HG02610 (cell line): ENCODE measurements around the gene TRMT2A.
A peak's percentile ranks its signal among the peaks of the same experiment; 100 is the strongest.
"Not testable (repeated sequence)": the region's sequence is repeated elsewhere in the genome, so short reads cannot be mapped to it uniquely, and the experiment has no call there.

Experiments used
- ATAC-seq: cut with Tn5 transposase; IDR thresholded peaks from one replicate; pipeline ENCODE4 v1.9.1; 2021; ENCODE audit warnings: mild to moderate bottlenecking, moderate library complexity; ENCODE audit not compliant: unreplicated experiment

The TRMT2A gene, protein sequence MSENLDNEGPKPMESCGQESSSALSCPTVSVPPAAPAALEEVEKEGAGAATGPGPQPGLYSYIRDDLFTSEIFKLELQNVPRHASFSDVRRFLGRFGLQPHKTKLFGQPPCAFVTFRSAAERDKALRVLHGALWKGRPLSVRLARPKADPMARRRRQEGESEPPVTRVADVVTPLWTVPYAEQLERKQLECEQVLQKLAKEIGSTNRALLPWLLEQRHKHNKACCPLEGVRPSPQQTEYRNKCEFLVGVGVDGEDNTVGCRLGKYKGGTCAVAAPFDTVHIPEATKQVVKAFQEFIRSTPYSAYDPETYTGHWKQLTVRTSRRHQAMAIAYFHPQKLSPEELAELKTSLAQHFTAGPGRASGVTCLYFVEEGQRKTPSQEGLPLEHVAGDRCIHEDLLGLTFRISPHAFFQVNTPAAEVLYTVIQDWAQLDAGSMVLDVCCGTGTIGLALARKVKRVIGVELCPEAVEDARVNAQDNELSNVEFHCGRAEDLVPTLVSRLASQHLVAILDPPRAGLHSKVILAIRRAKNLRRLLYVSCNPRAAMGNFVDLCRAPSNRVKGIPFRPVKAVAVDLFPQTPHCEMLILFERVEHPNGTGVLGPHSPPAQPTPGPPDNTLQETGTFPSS

DNA sequence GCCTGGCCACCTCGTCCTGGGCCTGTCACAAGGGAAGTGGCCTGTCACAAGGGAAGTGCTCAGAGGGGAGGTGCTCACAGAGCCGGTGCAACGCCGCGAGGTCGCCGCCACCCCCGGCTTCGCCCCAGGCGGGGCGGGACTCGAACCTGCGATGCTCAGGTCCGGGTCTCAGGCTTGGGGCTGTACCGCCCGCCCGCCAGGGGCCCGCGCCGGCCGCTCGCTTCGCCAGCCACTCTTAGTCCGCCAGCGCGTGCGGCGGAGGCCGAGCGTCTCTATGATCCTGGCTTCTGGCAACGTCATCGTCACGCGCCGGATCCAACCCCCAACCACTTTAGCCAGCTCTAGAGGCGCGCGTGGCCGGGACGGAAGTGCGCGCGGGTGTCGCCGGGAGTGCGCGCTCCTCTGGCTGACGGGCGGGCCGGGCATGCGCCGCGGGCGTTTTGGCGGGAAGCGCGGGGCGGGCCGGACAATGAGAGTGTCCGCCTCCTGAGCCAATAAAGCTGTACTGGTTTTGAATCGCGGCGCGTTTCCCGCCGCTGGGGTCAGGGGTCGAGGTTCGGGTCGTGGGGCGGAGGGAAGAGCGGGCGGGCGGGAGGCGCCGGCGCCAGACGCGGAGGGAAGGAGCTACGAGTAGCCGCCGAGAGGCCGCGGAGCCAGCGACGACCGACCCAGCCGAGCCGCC is at the start of gene TRMT2A:
TSS of gene TRMT2A (minus strand) at position 276 of the 682 bp plus-strand sequence. CDS start 320 bp downstream, outside the sequence.
- peak; percentile 72 for ATAC-seq

DNA sequence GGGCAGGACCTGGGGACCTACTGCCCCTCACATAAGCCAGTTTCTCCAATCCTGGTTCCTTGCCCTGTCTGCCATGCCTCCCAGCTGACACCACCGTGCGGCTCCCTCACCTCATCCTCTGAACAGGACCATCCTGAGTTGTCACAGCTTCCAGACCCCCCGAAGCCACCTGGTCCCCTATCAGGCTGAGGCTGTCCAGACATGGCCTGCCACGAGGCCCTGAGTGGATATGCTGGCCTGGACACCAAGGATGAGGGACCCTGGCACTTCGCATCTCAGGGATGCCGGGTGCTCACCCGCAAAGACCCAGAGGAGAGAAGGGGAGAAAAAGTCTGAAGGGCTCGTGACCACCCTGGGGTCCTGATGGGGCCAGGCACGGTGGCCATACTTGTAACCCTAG is 49.7 kb upstream of the TRMT2A start:
- no peak for ATAC-seq

GRCh38 chr22:20165913-20166312 is 48.9 kb upstream of the TRMT2A start:
- no peak for ATAC-seq

GRCh38 chr22:20165421-20165820 is 48.4 kb upstream of the TRMT2A start:
- no peak for ATAC-seq

DNA sequence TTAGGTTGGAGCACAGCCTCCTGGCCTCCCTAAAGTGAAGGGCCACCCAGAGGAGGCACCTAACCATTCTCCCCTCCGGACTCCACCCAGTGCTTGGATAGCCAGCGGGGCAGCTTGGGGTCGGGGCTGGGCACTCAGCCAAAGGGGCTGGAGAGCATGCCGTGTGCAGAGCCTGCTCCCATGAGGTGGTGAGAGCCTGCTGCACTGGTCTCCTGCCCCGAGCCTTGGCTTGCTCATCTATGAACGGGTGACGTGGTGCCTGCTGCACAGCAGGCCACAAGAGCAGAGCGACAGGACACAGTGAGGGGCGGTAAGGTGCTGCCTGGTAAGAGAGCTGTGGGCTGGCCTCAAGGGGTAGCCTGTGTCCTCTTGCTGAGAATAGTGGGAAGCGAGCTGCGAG is 47.8 kb upstream of the TRMT2A start:
- no peak for ATAC-seq

- ATAC-seq, result no peak
Observed at GRCh38 chr22:20160041-20160440, 43.0 kb upstream of the TRMT2A start.

- not testable (repeated sequence) for ATAC-seq
Observed at GRCh38 chr22:20159531-20159930, 42.5 kb upstream of the TRMT2A start.

GRCh38 chr22:20159076-20159475 is 42.0 kb upstream of the TRMT2A start:
- ATAC-seq, result no peak

DNA sequence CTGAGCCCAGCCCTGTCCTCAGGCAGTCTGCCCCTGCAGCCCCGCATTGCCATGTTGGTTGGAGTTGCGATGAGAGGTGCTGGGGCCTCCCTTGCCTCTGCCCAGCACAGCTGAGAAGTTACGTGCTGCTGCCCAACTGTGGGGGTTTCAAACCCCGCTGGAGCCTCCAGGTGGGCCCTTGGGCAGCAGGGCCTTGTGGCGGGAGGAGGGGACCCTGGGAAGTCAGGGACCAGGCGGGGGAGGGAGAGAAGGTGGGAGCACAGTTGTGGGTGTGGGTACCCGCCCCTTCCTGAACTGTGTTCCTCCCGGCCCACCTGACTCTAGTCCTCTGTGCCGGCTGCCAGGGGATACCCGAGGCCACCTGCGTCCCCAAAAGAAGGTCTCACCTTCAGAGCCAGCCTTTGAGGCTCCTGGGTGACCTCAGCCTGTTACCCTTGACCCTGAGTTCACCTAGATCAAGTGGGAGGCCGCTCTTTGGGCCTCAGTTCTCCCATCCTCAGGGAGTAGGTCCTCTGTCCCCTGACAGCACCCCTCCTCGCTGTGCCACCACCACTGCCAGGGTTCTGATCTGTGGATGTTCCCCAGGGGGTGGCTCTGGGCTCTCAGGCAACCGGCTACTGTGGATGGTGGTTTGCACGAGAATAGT is 41.5 kb upstream of the TRMT2A start:
- ATAC-seq, result no peak

- ATAC-seq, result no peak
Observed at GRCh38 chr22:20157430-20158183, 40.6 kb upstream of the TRMT2A start.

- ATAC-seq, result no peak
Observed at GRCh38 chr22:20156611-20157429, 39.8 kb upstream of the TRMT2A start.

DNA sequence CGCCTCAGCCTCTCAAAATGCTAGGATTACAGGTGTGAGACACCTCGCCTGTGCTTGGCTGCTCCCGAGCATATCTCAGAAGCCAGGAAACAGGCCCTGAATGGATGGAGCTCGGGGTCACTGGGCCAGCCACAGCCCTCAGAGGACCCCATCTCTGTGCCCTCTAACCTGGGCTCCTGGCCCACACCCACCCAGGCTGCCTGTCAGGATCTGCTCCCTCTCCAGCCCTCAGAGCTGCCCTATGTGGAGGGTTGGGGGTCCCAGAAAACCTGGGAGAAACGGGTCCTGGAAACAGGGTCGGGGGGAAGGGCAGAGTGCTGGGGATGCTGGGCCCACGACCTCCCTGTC is 39.0 kb upstream of the TRMT2A start:
- ATAC-seq, result no peak

DNA sequence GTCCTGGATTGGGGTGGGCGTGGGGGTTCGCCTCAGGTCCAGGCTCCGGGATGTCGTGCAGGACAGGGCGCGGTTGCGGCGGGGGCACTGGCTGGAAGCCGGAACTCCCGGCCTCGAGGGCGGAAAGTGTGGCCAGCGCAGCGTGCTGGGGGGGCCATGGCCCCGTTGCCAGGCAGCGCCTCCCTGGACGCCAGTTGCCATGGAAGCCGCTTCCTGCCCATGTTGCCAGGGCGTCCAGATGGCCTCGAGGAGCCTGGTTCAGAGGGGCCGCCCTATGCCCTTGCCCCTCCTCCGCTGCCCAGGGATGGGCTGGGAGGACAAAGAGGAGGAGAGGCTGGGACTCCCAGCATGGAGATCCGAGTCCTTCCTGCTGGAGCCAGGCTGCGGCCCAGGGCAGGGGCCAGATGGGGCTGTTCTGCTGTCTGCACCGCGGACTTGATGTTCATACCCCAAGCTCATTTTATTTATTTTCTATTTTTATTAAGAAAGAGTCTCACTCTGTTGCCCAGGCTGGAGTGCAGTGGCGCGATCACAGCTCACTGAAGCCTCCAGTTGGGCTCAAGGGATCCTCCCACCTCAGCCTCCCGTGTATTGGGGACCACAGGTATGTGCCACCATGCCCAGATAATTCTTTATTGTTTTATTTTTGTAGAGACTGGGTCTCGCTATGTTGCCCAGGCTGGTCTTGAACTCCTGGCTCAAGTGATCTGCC is 38.5 kb upstream of the TRMT2A start:
- no peak for ATAC-seq

DNA sequence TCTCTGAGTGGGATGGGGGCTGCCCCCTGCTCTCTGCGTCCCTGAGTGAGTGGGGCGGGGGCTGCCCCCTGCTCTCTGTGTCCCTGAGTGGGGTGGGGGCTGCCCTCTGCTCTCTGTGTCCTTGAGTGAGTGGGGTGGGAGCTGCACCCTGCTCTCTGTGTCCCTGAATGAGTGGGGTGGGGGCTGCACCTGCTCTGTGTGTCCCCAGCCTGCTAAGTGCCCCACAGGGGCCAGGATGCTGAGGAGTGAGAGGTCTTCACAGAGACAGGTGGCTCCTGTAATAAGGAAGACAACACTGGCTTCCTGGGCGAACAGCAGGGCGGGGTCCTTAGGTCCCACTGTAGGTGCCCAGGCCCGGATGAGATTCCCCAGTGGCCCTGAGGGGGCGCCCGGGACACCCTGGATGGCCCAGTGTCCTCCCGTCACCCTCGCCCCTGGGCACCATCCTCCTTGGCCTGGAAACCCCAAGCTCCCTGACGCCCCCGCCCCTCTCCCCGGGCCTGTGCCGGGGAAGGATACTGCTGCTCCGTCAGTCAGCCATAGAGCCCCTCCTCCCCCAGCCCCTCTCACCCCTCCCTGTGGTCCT is 37.7 kb upstream of the TRMT2A start:
- ATAC-seq, result no peak

- no peak for ATAC-seq
Observed at GRCh38 chr22:20153945-20154344, 36.9 kb upstream of the TRMT2A start.

DNA sequence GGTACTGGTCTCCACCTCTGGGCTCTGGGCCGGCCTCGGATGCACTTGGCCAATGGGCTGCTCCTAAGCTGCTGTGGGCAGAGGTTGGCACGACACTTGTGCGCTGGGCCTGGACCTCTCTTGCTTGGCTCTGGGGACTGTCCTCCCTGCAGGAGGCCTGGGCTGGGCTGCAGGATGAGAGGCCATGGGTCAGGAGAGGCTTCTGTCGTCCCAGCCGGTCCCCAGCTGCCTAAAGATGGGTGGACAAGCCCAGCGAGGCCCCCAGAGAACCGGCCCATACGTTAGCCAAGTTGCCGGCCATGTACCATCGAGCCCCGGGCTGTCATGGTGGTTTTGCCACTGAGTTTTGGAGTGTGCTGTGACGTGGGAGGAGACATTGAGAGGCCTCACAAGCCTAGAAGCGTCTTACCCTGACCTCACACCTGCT is 35.5 kb upstream of the TRMT2A start:
- ATAC-seq, result no peak

- no peak for ATAC-seq
Observed at GRCh38 chr22:20151276-20151588, 34.2 kb upstream of the TRMT2A start.

- ATAC-seq, result no peak
Observed at GRCh38 chr22:20150381-20151275, 33.6 kb upstream of the TRMT2A start, which contains the start of gene CCDC188. Gene CCDC188, minus strand, starts transcription at chr22:20151055. Its CDS starts 69 bp downstream, at chr22:20150986.
